NCI-H2171 treated with DMSO at 0.1 percent for 48 hours (cell line): ENCODE data around the gene NGF.
A peak's percentile ranks its signal among the peaks of the same experiment; 100 is the strongest.

Experiments
- DNase-seq: peaks from one replicate; lab custom pipeline; 2025; lab: John Stamatoyannopoulos, UW

NGF gene

GRCh38 chr1:115238336-115239147 is 99.5 kb downstream of the NGF start:
- peak; percentile 18 for DNase-seq

GRCh38 chr1:115237507-115237906 is 100.5 kb downstream of the NGF start:
- DNase-seq: no peak

GRCh38 chr1:115237023-115237422 is 101.0 kb downstream of the NGF start:
- no peak for DNase-seq
